Fibroblast of lung (primary cell): ENCODE data around the gene MOBP. TPM values are rescaled to one million over a fixed set of nuclear protein-coding genes. Genes with fewer than 3 reads are reported as not detected.

Experiments used
- DNase-seq, 2 donors: peaks; one replicate each; pipeline versions ENCODE4 v3.0.0 to v3.0.0-alpha.2; 2010; ENCODE audit warnings: low read depth in 2 of 2
- H2AFZ ChIP-seq: 2 replicates; pipeline ENCODE4 v1.5.1; 2012; ENCODE audit warnings: low read length, control low read depth, inconsistent platforms
- H3K27ac ChIP-seq: 2 replicates; pipeline ENCODE4 v1.5.1; 2011; ENCODE audit warnings: low read length, control low read depth; ENCODE audit not compliant: insufficient read depth
- H3K27me3 ChIP-seq: 2 replicates; pipeline ENCODE4 v1.5.1; 2011; ENCODE audit warnings: mild to moderate bottlenecking, low read length; ENCODE audit not compliant: control insufficient read depth, insufficient read depth
- H3K36me3 ChIP-seq: 2 replicates; pipeline ENCODE4 v1.5.1; 2011; ENCODE audit warnings: low read length; ENCODE audit not compliant: control insufficient read depth, insufficient read depth
- H3K4me1 ChIP-seq: 2 replicates; pipeline ENCODE4 v1.5.1; 2011; ENCODE audit warnings: low read length; ENCODE audit not compliant: control insufficient read depth, insufficient read depth; ENCODE audit errors: extremely low read depth
- H3K4me2 ChIP-seq: 2 replicates; pipeline ENCODE4 v1.5.1; 2011; ENCODE audit warnings: low read length, control low read depth; ENCODE audit not compliant: insufficient read depth; ENCODE audit errors: extremely low read depth
- H3K4me3 ChIP-seq, 4 experiments: fragments of 200-600 bp in 1 of 4; sonication (generic) in 1 of 4; replicated peaks in 1 of 4; 2 replicates each; pipeline ENCODE4 v1.5.1; 2011 to 2016; ENCODE audit warnings: low read length in 4 of 4, low read depth in 3 of 4, mild to moderate bottlenecking in 3 of 4, control low read depth in 2 of 4, inconsistent platforms in 1 of 4, mixed read lengths in 1 of 4; ENCODE audit not compliant: insufficient read depth in 1 of 4; ENCODE audit errors: control extremely low read depth in 1 of 4
- H3K79me2 ChIP-seq: 2 replicates; pipeline ENCODE4 v1.5.1; 2012; ENCODE audit warnings: mild to moderate bottlenecking, low read length, inconsistent platforms; ENCODE audit not compliant: control insufficient read depth, insufficient read depth
- H3K9ac ChIP-seq: 2 replicates; pipeline ENCODE4 v1.5.1; 2011; ENCODE audit warnings: mild to moderate bottlenecking, low read length, control low read depth; ENCODE audit not compliant: insufficient read depth
- H3K9me3 ChIP-seq: 2 replicates; pipeline ENCODE4 v1.5.1; 2012; ENCODE audit warnings: low read depth, low read length; ENCODE audit not compliant: control insufficient read depth, insufficient read depth
- H4K20me1 ChIP-seq: 2 replicates; pipeline ENCODE4 v1.5.1; 2011; ENCODE audit warnings: low read length; ENCODE audit not compliant: control insufficient read depth, insufficient read depth; ENCODE audit errors: extremely low read depth
- CTCF ChIP-seq, 2 donors: IDR thresholded peaks in 1 of 2; conservative IDR thresholded peaks in 1 of 2; 1 replicate in 1 of 2; 2 replicates in 1 of 2; pipeline ENCODE4 v1.5.1; 2011 to 2012; ENCODE audit warnings: low read length in 2 of 2, control low read depth in 1 of 2, inconsistent platforms in 1 of 2, low read depth in 1 of 2, mild to moderate bottlenecking in 1 of 2
- EZH2 ChIP-seq: IDR thresholded peaks from 2 replicates; pipeline ENCODE4 v1.5.1; 2012; ENCODE audit warnings: low read length, control low read depth, mild to moderate bottlenecking; ENCODE audit errors: missing control alignments
- polyA plus RNA-seq, 2 donors: library from polyadenylated mRNA; depleted of rRNA in 1 of 2; stranded (reverse) in 1 of 2; unstranded in 1 of 2; fragments of >200 nt; gene quantifications; 2 replicates each; pipeline ENCODE4 v1.2.1, GENCODE V29; 2011 to 2012; ENCODE audit warnings: missing spikeins in 1 of 2
- total RNA-seq: library from RNA; depleted of rRNA; stranded (reverse); fragments of >200 nt; gene quantifications from 2 replicates; pipeline ENCODE4 v1.2.1, GENCODE V29; 2014

Gene MOBP
- total and polyA plus RNA-seq, 2 donors (not counting 1 experiment from before 2014, with no cell fraction given): not detected

GRCh38 chr3:39443530-39443929, 23.9 kb upstream of the MOBP start:
- Histone ChIP-seq H3K4me1 (no peaks in the 10 kb centered on the region), H3K9me3 (no peaks in the 10 kb centered on the region), H4K20me1 (no peaks in the 10 kb centered on the region), H3K4me2 (no peak overlapping the region), H3K9ac (no peak overlapping the region), H3K79me2 (no peaks in the 10 kb centered on the region), H3K27me3 (no peaks in the 10 kb centered on the region), H3K4me3 (no peak overlapping the region), H2AFZ (no peak overlapping the region), H3K27ac (no peak overlapping the region), H3K36me3 (no peaks in the 10 kb centered on the region)
- TF ChIP-seq CTCF (conservative IDR thresholded peaks at IDR 0.05 in 1 of 2, IDR thresholded peaks at IDR 0.05 in 1 of 2; ENCODE audit: low read depth in 1 of 2, low read length in 2 of 2) (no peak), EZH2 (no peak)
- no peak for DNase-seq

DNA sequence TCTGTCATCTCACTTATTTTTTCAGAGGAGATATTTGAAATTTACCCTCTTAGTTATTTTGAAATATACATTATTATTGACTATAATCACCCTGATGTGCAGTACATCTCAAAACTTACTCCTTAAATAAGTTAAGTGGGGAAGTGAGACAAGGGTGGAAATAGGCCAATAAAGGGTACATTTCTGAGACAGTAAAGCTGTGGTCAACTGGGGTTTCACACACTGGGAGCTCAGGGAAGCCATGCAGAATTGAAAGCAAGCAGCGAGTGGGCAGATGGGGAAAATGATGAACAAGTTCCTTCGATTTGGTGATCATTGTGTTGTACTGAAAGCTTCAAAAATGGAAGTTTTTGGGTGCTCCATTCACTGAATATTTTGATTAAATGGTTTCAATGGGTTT, 21.6 kb upstream of the MOBP start:
- Histone ChIP-seq H3K4me1 (no peaks in the 10 kb centered on the region), H3K4me3 (no peak overlapping the region), H2AFZ (no peak overlapping the region), H4K20me1 (no peaks in the 10 kb centered on the region), H3K79me2 (no peaks in the 10 kb centered on the region), H3K4me2 (no peak overlapping the region), H3K36me3 (no peaks in the 10 kb centered on the region), H3K27ac (no peak overlapping the region), H3K27me3 (no peaks in the 10 kb centered on the region), H3K9ac (no peak overlapping the region), H3K9me3 (no peaks in the 10 kb centered on the region)
- DNase-seq: no peak
- TF ChIP-seq EZH2: no peak
- no peak for TF ChIP-seq CTCF (conservative IDR thresholded peaks at IDR 0.05 in 1 of 2, IDR thresholded peaks at IDR 0.05 in 1 of 2; ENCODE audit: low read depth in 1 of 2, low read length in 2 of 2)

DNA sequence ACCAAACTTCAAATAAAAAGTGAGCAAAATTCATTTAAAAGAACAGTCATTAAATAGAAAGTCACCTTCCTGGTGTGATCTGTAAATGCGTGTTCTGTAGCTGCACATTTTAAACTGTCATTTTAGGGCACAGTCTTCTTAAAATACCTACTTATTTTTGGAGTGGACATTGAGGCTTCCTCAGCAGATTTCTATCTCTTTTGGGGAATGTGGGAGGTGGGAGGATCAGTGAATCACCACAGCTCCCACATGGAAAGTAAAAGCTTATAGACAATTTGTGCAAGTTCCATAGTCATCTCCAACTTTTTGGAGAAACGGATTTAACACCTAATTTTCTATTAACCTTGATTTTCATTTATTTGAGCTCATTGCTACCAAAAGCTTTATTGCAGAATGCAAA, 21.0 kb upstream of the MOBP start:
- no peaks in the 10 kb centered on the region for H3K79me2 ChIP-seq
- TF ChIP-seq CTCF (conservative IDR thresholded peaks at IDR 0.05 in 1 of 2, IDR thresholded peaks at IDR 0.05 in 1 of 2; ENCODE audit: low read depth in 1 of 2, low read length in 2 of 2): no peak
- TF ChIP-seq EZH2: no peak
- no peak overlapping the region for H3K4me2 ChIP-seq
- no peaks in the 10 kb centered on the region for H3K4me1 ChIP-seq
- H3K27ac ChIP-seq: no peak overlapping the region
- no peak overlapping the region for H2AFZ ChIP-seq
- H3K4me3 ChIP-seq: no peak overlapping the region
- H3K36me3 ChIP-seq: no peaks in the 10 kb centered on the region
- H4K20me1 ChIP-seq: no peaks in the 10 kb centered on the region
- DNase-seq: no peak
- H3K9me3 ChIP-seq: no peaks in the 10 kb centered on the region
- no peaks in the 10 kb centered on the region for H3K27me3 ChIP-seq
- no peak overlapping the region for H3K9ac ChIP-seq
